ENCODE measurements around the gene CALML4.
"Not testable (repeated sequence)": the region's sequence is repeated elsewhere in the genome, so short reads cannot be mapped to it uniquely, and the experiment has no call there.

CALML4 gene

GRCh38 chr15:68207176-68207935 is 2.2 kb upstream of the CALML4 start:
- DNase-seq = no peak

DNA sequence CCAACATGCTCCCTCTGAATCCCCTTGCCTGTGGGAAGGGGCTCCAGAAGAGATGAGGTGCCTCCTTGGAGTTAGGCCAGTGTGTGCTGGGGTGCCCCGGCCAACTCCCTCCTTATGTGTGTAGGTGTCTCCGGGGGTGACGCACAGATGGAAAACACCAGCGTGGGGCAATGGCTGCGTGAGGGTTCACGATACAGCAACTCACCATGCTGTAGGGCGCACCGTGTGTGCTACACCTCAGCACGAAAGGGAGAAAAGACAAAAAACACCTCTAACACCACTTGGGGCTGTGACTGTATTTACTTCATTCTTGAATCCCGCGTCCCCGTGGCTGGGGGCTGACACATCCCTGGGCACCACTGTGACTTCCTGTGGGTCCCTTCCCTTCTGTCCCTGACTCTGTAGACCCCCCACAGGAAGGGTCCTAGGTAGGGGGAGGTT is 1.6 kb upstream of the CALML4 start:
- DNase-seq = no peak

GRCh38 chr15:68205954-68206539 is 915 bp upstream of the CALML4 start:
- peak; percentile 39 for DNase-seq

DNA sequence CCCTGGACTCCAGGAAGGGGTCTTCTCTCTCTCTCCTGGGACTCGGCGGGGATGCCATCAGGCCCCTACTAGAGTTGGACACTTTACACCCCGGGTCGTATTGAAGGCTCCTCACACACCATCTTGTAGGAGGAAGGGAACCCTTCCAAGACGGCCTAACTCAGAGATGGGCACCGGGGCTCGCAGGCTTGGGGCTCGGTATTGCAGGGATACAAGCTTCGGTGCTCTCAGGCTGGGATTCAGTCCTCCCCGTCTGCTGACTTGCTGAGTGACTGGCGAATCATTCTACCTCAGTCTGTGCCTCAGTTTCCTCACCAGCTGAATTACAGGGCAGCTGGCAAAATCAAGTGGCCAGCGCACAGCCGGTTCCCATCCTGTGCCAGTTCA is 419 bp upstream of the CALML4 start:
- DNase-seq = no peak

DNA sequence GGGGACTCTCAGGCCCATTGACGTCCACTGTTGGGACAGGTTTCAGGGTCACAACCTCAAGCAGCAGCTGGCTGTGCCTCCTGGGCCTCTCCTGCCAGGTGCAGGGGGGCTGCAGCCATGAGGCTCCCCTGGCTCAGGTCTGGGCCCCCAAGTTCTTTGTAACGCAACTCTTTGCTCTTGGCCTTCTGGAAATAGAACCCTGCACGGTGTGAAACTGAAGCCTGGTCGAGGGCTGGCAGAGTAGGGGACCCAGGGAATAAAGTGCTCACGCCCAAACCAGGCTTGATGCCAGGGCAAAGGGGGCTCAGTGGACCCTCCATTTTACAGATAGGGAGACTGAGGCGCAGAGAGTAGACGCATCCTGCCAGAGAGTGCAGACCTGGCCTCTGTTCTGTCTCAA is 771 bp downstream of the CALML4 start:
- DNase-seq = no peak

DNA sequence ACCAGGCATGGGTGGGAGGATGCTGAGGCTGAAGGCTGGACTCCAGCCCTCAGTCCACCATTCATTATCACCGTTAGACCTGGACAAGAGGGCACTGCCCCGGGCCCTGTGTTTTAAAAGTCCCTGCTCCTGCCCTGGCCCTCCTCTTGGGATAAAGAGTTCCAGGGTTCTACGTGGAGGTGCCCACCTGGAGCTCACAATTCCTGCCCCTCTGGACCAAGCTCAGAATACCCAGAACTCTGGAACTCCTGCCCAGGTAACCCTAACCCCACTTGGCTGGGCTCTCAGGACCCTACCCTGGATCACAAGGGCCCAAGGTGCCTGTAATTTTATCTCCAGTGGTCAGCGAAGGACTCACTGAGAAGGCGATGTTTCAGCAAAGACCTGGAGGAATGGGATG is 1.2 kb downstream of the CALML4 start:
- DNase-seq = no peak

DNA sequence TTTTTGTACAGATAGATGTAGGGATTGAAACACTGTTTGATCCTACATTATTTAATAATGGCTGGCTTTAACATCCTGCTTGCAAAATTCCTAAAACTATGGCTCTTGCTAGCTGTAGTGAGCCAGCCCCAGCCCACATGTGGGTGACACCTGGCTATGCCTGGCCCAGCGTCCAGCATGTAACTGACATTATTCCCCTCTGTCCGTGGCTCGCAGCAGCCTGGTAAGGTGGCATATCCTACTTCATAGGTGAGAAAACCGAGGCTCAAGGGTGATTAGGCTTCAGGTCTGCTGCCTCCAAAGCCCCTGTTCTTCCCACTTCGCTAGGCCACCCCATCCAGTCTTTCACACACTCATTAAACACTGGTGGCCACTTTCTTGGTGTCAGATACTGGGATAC is 1.6 kb downstream of the CALML4 start:
- DNase-seq = no peak

- not testable (repeated sequence) for DNase-seq
Observed at GRCh38 chr15:68202994-68203393, 2.1 kb downstream of the CALML4 start.

DNA sequence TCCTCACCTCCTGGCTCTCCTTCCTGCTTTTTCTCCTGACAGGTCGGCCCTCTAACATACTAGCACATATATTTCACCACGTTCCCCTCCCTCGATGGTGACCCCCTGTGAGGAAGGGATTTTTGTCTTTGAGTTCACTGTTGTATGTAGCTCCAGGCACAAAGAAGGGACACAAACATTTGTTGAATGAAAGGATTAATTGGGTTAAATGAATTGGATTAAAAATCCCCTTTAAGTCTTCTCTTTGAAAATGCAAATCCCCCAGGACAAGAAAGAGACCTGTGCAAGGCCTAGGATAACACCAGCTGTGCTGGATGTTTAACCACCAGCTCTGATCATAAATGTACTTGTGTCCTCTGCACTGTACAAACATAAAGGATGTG is 3.3 kb downstream of the CALML4 start:
- no peak for DNase-seq

- no peak for DNase-seq
Observed at GRCh38 chr15:68201153-68201878, 3.8 kb downstream of the CALML4 start.

- no peak for DNase-seq
Observed at GRCh38 chr15:68200016-68200861, 4.9 kb downstream of the CALML4 start.

DNA sequence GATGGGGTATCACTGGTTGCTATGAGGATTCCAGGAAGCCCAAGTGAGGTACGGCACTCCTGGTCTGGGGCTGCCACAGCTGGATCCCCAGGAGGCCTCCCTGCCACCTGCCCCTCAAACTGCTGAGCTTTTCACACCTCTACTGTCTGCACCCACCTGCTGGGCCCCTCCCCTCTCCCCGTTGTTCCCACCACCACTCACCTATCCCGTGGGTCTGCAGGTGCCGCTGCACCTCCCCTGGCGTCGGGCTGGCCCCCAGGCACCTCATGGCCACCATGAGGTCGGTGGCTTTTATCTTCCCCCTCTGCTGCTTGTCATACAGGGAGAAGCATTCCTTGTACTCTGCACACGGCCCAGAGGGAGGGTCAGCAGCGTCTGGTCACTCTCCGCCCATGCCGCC is 5.8 kb downstream of the CALML4 start:
- DNase-seq = no peak

DNA sequence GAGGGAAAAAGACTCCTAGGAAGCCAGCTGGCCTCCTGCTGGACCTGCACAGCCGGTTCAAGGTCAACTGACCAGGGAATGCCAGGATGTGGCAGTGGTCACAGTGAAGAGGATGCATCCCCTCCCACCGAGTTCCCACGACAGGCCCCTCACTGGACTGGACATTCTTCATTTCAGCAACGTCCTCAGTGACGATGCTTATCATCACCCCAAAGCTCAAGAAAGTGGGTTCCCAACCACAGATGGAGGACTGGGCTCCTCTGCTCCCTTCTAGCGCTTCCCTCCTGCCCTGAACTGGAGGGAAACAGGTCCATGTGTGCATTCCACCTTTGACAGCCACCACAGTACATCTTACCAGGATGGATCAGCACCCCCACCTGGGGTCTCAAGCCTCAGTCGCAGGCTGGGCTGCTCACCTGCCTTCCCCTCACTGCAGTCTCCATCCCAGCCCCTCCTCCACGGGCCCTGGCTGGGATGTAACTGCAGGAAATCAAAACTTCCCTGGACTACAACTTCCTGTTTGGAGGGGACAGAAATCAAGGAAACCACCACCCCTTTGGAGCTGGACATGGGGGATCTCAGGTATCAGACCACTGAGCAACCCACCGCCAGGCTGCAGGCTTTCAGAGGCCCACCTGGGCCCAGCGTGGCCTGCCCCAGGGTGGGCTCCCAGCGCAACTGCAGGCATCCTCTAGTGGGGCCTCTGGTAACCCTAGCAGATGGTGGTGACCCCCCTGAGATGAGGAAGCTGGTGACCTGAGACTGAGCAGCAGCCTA is 7.3 kb downstream of the CALML4 start:
- DNase-seq = no peak

GRCh38 chr15:68197170-68197492 is 8.0 kb downstream of the CALML4 start:
- no peak for DNase-seq

- DNase-seq = no peak
Observed at GRCh38 chr15:68196445-68197169, 8.5 kb downstream of the CALML4 start.

- no peak for DNase-seq
Observed at GRCh38 chr15:68195336-68196112, 9.6 kb downstream of the CALML4 start.

- DNase-seq = no peak
Observed at GRCh38 chr15:68192804-68193486, 12.2 kb downstream of the CALML4 start.

GRCh38 chr15:68192117-68192516 is 13.0 kb downstream of the CALML4 start:
- DNase-seq = no peak

DNA sequence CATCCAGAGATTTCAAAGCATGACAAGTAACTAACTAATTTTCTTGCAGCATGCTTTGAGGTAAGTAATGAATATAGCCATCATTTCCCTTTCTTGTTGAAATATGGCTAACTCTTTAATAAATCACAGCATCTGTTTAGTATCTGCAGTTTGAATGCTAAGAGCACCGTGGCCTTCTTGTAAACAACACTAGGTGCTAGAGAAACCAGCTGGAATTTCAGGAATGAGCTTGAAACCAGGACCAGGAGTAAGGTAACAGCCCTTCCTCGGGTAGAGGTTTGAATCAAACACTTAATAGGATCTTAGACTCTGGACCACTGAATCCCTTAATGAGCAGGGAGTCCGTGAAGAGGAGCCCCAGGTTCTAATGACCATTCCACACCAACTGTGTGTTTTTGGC is 13.6 kb downstream of the CALML4 start:
- no peak for DNase-seq

GRCh38 chr15:68190048-68190447 is 15.1 kb downstream of the CALML4 start:
- no peak for DNase-seq

All from CD4-positive, alpha-beta T cell treated with Interleukin-17A for 4 hours (primary cell).